Tibial nerve (tissue), 4 donors: ENCODE results near the gene RPAP2.
"Not testable (repeated sequence)": the region's sequence is repeated elsewhere in the genome, so short reads cannot be mapped to it uniquely, and the experiment has no call there.

Source experiments
- CTCF ChIP-seq, 5 experiments: fragments of 200-600 bp in 3 of 5; fragments of 450-650 bp in 2 of 5; sonication (generic) in 3 of 5; IDR thresholded peaks; one replicate each; pipeline ENCODE4 v1.5.1; 2016 to 2019; ENCODE audit warnings: antibody characterized with exemption in 5 of 5, mild to moderate bottlenecking in 3 of 5, moderate library complexity in 2 of 5
- EP300 ChIP-seq, 2 donors: sonication (generic); formaldehyde crosslinking; IDR thresholded peaks; one replicate each; pipeline ENCODE4 v1.6.1; 2017; ENCODE audit warnings: antibody characterized with exemption in 2 of 2, mild to moderate bottlenecking in 1 of 2
- POLR2A ChIP-seq, 2 donors: fragments of 450-650 bp; IDR thresholded peaks; one replicate each; pipeline ENCODE4 v1.6.1; 2017; ENCODE audit warnings: antibody characterized with exemption in 2 of 2, mild to moderate bottlenecking in 2 of 2, moderate library complexity in 2 of 2

DNA sequence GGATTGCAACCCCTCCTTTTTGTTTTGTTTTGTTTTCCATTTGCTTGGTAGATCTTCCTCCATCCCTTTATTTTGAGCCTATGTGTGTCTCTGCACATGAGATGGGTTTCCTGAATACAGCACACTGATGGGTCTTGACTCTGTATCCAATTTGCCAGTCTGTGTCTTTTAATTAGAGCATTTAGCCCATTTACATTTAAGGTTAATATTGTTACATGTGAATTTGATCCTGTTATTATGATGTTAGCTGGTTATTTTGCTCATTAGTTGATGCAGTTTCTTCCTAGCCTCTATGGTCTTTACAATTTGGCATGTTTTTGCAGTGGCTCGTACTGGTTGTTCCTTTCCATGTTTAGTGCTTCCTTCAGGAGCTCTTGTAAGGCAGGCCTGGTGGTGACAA lies 135.7 kb downstream of the RPAP2 start:
- not testable (repeated sequence) for TF ChIP-seq EP300, POLR2A, CTCF (IDR thresholded peaks at IDR 0.05)
